SU-DHL-6 (cell line): Measurements from ENCODE around the gene KRTAP27-1.

Source experiments
- H2AFZ ChIP-seq: fragments of 200-600 bp; sonication (generic); 2 replicates; pipeline ENCODE4 v1.6.1; 2014; ENCODE audit warnings: low read depth, mild to moderate bottlenecking, moderate library complexity, mixed read lengths, antibody characterized with exemption, low read length; ENCODE audit not compliant: severe bottlenecking
- H3F3A ChIP-seq: fragments of 200-600 bp; shearing (Covaris generic); 2 replicates; pipeline ENCODE4 v1.6.0; 2016; ENCODE audit warnings: antibody characterized with exemption, mild to moderate bottlenecking; ENCODE audit not compliant: insufficient read depth
- H3K27ac ChIP-seq: fragments of 200-600 bp; sonication (generic); 2 replicates; pipeline ENCODE4 v1.5.1; 2016; ENCODE audit warnings: low read depth, mild to moderate bottlenecking, low read length, moderate library complexity, mixed read lengths
- H3K27me3 ChIP-seq: fragments of 200-600 bp; sonication (generic), shearing (Covaris generic); 2 replicates; pipeline ENCODE4 v1.6.0; 2014; ENCODE audit warnings: mild to moderate bottlenecking, low read length
- H3K36me3 ChIP-seq: fragments of 200-600 bp; sonication (generic); 2 replicates; pipeline ENCODE4 v1.6.1; 2014; ENCODE audit warnings: mild to moderate bottlenecking, low read length, mixed read lengths
- H3K4me2 ChIP-seq: fragments of 300-600, 200-600 bp; shearing (Covaris generic), sonication (generic); 2 replicates; pipeline ENCODE4 v1.6.0; 2014; ENCODE audit warnings: low read length, low read depth, mild to moderate bottlenecking; ENCODE audit not compliant: poor library complexity, severe bottlenecking
- H3K4me3 ChIP-seq: fragments of 200-600 bp; sonication (generic); 2 replicates; pipeline ENCODE4 v1.5.1; 2014; ENCODE audit warnings: antibody characterized with exemption, low read length, mild to moderate bottlenecking, mixed read lengths; ENCODE audit not compliant: insufficient read depth, poor library complexity, severe bottlenecking
- H3K79me2 ChIP-seq: fragments of 200-600 bp; sonication (generic); 2 replicates; pipeline ENCODE4 v1.6.1; 2014; ENCODE audit warnings: mild to moderate bottlenecking, low read length, moderate library complexity; ENCODE audit not compliant: insufficient read depth
- H3K9ac ChIP-seq: fragments of 200-600 bp; sonication (generic); 2 replicates; pipeline ENCODE4 v1.7.0; 2014; ENCODE audit warnings: mild to moderate bottlenecking, low read length
- H3K9me2 ChIP-seq: fragments of 200-600 bp; sonication (generic); replicated peaks from 2 replicates; pipeline ENCODE4 v1.6.1; 2014; ENCODE audit warnings: low read length; ENCODE audit not compliant: insufficient read depth
- H3K9me3 ChIP-seq: fragments of 200-600 bp; sonication (generic); 2 replicates; pipeline ENCODE4 v1.6.1; 2014; ENCODE audit warnings: low read length, mixed read lengths; ENCODE audit not compliant: insufficient read depth
- H4K20me1 ChIP-seq: fragments of 200-600 bp; sonication (generic); 2 replicates; pipeline ENCODE4 v1.6.1; 2014; ENCODE audit warnings: low read depth, mild to moderate bottlenecking, antibody characterized with exemption, low read length, moderate library complexity, mixed read lengths
- EZH2phosphoT487 ChIP-seq: fragments of 200-600 bp; sonication (generic), shearing (Covaris generic); conservative IDR thresholded peaks from 2 replicates; pipeline ENCODE4 v1.6.1; 2018; ENCODE audit warnings: mild to moderate bottlenecking, antibody characterized with exemption, low read length, moderate library complexity, mixed read lengths
- TF ChIP-seq, protein P1 (sequence below): fragments of 200-600 bp; sonication (generic); IDR thresholded peaks from one replicate; pipeline ENCODE4 v1.5.1; 2017; ENCODE audit warnings: antibody characterized with exemption, mild to moderate bottlenecking, low read length, moderate library complexity; ENCODE audit not compliant: insufficient read depth, poor library complexity, severe bottlenecking

The KRTAP27-1 gene

GRCh38 chr21:30326390-30326789 lies 11.1 kb downstream of the KRTAP27-1 start:
- no peaks in the 10 kb centered on the region for H3K36me3 ChIP-seq
- H3K4me2 ChIP-seq, result no peak overlapping the region
- no peaks in the 10 kb centered on the region for H4K20me1 ChIP-seq
- H3K79me2 ChIP-seq, result no peaks in the 10 kb centered on the region
- no peaks in the 10 kb centered on the region for H3K9me3 ChIP-seq
- no peaks in the 10 kb centered on the region for H3K27me3 ChIP-seq
- H3K4me3 ChIP-seq, result no peak overlapping the region
- H3F3A ChIP-seq, result no peaks in the 10 kb centered on the region
- TF ChIP-seq, protein P1, sequence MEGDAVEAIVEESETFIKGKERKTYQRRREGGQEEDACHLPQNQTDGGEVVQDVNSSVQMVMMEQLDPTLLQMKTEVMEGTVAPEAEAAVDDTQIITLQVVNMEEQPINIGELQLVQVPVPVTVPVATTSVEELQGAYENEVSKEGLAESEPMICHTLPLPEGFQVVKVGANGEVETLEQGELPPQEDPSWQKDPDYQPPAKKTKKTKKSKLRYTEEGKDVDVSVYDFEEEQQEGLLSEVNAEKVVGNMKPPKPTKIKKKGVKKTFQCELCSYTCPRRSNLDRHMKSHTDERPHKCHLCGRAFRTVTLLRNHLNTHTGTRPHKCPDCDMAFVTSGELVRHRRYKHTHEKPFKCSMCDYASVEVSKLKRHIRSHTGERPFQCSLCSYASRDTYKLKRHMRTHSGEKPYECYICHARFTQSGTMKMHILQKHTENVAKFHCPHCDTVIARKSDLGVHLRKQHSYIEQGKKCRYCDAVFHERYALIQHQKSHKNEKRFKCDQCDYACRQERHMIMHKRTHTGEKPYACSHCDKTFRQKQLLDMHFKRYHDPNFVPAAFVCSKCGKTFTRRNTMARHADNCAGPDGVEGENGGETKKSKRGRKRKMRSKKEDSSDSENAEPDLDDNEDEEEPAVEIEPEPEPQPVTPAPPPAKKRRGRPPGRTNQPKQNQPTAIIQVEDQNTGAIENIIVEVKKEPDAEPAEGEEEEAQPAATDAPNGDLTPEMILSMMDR, result no peak
- TF ChIP-seq EZH2phosphoT487, result no peak
- no peak overlapping the region for H3K9ac ChIP-seq
- H3K9me2 ChIP-seq, result no peaks in the 10 kb centered on the region
- no peak overlapping the region for H2AFZ ChIP-seq
- H3K27ac ChIP-seq, result no peak overlapping the region

DNA sequence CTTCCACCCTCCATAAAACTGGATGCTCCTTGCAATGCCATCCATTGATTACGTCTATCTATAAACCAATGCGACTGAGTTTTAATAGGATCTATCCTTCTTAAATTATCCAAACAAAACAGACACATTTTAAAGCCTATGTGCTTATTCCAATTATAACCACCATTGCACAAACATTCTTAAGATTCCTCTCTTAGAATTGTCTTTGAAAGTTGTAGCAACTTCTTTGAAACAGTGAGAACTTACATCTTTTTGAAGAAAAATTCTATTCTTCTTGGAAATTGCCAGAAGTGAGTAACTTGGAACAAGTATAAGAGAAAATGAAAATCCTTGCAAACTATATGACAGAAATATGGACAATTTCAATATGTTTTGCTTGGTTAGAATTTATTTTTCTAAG lies 17.3 kb downstream of the KRTAP27-1 start, which contains the start of gene KRTAP26-1:
KRTAP26-1 (minus strand) TSS at position 101 of the 400 bp plus-strand sequence. CDS start 280 bp downstream, outside the sequence.
- H3K4me3 ChIP-seq, result no peak within 1 kb of the TSS
- H3F3A ChIP-seq, result no peaks in the 10 kb centered on the region
- TF ChIP-seq EZH2phosphoT487, result no peak
- TF ChIP-seq, protein P1, result no peak
- no peak within 1 kb of the TSS for H2AFZ ChIP-seq
- no peak within 1 kb of the TSS for H3K9ac ChIP-seq
- no peaks in the 10 kb centered on the region for H3K9me2 ChIP-seq
- H4K20me1 ChIP-seq, result no peaks in the 10 kb centered on the region
- H3K36me3 ChIP-seq, result no peaks in the 10 kb centered on the region
- no peaks in the 10 kb centered on the region for H3K27me3 ChIP-seq
- no peak within 1 kb of the TSS for H3K4me2 ChIP-seq
- H3K79me2 ChIP-seq, result no peaks in the 10 kb centered on the region
- no peaks in the 10 kb centered on the region for H3K9me3 ChIP-seq
- no peak within 1 kb of the TSS for H3K27ac ChIP-seq

GRCh38 chr21:30315701-30316100 lies 21.8 kb downstream of the KRTAP27-1 start:
- Histone ChIP-seq H2AFZ (no peak overlapping the region), H3K9me2 (no peaks in the 10 kb centered on the region), H3K4me2 (no peak overlapping the region), H4K20me1 (no peaks in the 10 kb centered on the region), H3K9me3 (no peaks in the 10 kb centered on the region), H3K27ac (no peak overlapping the region), H3K27me3 (no peaks in the 10 kb centered on the region), H3K9ac (no peak overlapping the region), H3K36me3 (no peaks in the 10 kb centered on the region), H3F3A (no peaks in the 10 kb centered on the region), H3K79me2 (no peaks in the 10 kb centered on the region), H3K4me3 (no peak overlapping the region)
- TF ChIP-seq EZH2phosphoT487, result no peak
- TF ChIP-seq, protein P1, result no peak
